D721Med (cell line): Measurements from ENCODE around the gene LRRC49.

Source experiments
- DNase-seq: peaks from one replicate; pipeline ENCODE4 v3.0.0; 2011; ENCODE audit warnings: low spot score; ENCODE audit not compliant: insufficient read length
- FAIRE-seq: peaks from 2 replicates; lab custom pipeline; 2011; peaks lifted over from hg19 to GRCh38; lab: Jason Lieb, UNC
- TF ChIP-seq, protein P1 (sequence below): IDR thresholded peaks from 2 replicates; pipeline ENCODE4 v1.5.1; 2012; ENCODE audit warnings: mild to moderate bottlenecking, control low read depth; ENCODE audit not compliant: insufficient read depth; ENCODE audit errors: missing control alignments

Gene LRRC49, protein sequence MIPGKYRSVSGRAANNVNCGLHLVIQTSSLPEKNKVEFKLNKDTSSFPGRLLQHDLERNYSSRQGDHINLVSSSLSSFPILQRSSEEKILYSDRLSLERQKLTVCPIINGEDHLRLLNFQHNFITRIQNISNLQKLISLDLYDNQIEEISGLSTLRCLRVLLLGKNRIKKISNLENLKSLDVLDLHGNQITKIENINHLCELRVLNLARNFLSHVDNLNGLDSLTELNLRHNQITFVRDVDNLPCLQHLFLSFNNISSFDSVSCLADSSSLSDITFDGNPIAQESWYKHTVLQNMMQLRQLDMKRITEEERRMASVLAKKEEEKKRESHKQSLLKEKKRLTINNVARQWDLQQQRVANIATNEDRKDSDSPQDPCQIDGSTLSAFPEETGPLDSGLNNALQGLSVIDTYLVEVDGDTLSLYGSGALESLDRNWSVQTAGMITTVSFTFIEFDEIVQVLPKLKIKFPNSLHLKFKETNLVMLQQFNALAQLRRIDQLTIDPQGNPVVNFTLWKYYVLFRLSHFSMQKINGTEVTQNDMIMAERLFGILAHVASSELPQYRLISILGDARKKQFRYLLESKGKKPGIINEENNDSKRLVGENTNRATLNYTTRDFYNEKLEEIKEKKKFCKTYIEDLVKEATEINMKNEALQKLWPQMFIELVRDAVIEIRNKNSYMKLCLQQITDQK

GRCh38 chr15:70892002-70892911, at the start of gene LRRC49, which contains the start of gene THAP10:
TSS of gene LRRC49 (plus strand) at chr15:70892826. CDS start at chr15:70892895, 69 bp downstream.
TSS of gene THAP10 (minus strand) at chr15:70892433. CDS start at chr15:70892272, 161 bp downstream.
- FAIRE-seq = peak; percentile 93

DNA sequence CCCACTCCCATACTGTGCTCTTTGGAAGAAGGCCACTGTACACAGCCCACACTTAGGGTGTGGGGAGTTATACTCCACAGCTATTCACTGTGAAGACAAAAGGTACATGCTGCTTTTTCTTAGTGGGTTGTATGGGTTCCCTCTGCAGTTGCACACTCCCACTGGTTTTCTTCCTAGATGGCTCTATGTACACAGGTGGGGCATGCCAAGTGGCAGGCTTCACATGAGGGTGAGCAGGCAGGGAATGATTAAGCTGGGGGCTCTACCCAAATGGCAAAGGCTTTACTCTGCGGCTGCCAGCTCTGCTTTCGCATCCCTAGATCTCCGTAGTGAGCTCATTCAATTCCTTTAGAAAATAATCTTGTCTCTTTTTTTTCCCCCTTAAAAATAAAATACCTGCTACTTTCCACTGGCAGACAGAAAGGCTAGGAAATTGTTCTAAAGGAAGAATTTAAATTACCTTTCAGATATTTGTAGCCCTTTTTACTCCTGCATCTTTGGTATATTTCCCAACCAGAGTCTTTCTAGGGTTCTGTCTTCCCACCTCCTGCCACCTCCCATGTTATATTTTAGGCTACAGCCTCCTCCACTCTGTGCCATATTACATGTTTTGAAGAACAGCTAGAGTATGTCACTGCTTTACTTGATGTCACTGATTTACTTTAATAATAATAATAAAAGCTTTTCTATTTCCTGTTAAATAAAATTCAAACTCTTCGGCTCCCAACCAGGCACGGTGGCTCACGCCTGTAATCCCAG, 46.8 kb upstream of the LRRC49 start:
- FAIRE-seq = no peak

More at GRCh38 chr15:70892002-70892911, at the start of gene LRRC49, which contains the start of gene THAP10:
- TF ChIP-seq, protein P1, sequence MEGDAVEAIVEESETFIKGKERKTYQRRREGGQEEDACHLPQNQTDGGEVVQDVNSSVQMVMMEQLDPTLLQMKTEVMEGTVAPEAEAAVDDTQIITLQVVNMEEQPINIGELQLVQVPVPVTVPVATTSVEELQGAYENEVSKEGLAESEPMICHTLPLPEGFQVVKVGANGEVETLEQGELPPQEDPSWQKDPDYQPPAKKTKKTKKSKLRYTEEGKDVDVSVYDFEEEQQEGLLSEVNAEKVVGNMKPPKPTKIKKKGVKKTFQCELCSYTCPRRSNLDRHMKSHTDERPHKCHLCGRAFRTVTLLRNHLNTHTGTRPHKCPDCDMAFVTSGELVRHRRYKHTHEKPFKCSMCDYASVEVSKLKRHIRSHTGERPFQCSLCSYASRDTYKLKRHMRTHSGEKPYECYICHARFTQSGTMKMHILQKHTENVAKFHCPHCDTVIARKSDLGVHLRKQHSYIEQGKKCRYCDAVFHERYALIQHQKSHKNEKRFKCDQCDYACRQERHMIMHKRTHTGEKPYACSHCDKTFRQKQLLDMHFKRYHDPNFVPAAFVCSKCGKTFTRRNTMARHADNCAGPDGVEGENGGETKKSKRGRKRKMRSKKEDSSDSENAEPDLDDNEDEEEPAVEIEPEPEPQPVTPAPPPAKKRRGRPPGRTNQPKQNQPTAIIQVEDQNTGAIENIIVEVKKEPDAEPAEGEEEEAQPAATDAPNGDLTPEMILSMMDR = no peak
- DNase-seq = peak; percentile 24

DNA sequence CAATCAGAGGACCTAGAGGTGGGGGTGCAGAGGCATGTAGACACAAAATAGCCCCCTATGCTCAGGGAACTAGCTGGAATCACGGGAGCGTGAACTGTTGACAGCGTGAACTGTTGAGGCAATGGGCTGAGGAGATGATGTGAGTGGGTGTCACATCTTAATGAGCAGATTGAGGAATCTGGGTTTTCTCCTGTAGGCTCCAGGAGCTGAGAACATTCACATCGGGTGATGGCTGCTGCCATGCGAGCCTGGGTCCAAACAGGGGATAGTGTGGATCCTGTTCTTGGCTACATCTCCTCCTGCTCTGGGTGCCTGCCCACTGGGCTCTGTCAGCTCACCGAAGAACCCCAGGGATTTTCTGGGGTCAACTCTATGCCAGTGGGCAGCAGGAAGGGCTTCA, 40.7 kb upstream of the LRRC49 start:
- TF ChIP-seq, protein P1 = no peak
- DNase-seq (no peak), FAIRE-seq (no peak)

More for the DNA sequence above, 46.8 kb upstream of the LRRC49 start:
- TF ChIP-seq, protein P1 = no peak
- no peak for DNase-seq

DNA sequence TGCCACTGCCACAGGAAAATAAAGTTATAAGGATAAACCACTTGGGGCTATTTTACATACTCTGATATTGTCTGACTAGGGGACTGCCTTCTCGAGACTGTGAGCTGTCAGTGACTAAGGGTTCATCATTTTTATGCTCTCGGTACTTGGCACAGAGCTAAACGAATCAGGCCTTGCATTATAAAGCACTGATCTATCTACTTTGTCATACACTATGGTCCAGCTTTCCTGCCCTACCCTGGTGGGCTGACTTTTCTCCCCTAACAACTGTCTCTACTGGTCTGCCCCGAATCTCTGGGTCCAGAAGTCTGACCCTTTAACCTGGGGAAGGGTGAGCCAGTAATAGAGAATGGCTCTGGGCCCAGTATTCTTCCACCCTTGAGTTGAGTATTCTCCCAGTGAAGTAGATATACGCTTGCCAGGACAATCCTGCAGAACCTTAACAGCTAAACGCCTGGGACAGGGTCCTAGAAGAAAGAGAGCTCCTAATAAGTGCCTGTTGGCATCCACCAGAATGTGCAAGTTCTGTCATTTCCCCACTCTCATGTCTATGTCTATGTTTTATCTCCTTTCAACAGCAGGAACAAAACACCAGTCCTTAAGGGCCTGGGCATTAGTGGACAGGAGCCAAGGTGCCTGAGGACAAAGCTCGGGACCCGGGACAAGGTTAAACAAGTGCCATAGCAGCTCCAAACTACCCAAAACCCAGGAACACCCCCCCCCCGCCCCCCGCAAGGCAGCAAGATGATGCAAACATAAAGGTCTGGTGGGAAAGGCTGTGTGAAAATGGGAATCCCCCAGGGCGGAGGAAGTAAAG, 39.9 kb upstream of the LRRC49 start:
- TF ChIP-seq, protein P1 = no peak
- DNase-seq (no peak), FAIRE-seq (no peak)

- TF ChIP-seq, protein P1 = no peak
- FAIRE-seq (no peak), DNase-seq (no peak)
Measured at GRCh38 chr15:70853318-70853972, 39.2 kb upstream of the LRRC49 start.
